IPS DF 19.7 (cell line): ENCODE data around the gene MED25.
"Not testable (repeated sequence)": the region's sequence is repeated elsewhere in the genome, so short reads cannot be mapped to it uniquely, and the experiment has no call there.

Experiments
- DNase-seq: peaks from one replicate; pipeline ENCODE4 v3.0.0-alpha.2; 2013; ENCODE audit warnings: low read depth, low spot score

The MED25 gene

GRCh38 chr19:49816590-49816989 is 1.5 kb upstream of the MED25 start:
- DNase-seq: no peak

GRCh38 chr19:49818649-49819370 is 721 bp downstream of the MED25 start:
- DNase-seq: no peak

- not testable (repeated sequence) for DNase-seq
Measured at GRCh38 chr19:49819452-49820115, 1.5 kb downstream of the MED25 start.

GRCh38 chr19:49820125-49820524 is 2.0 kb downstream of the MED25 start:
- no peak for DNase-seq

GRCh38 chr19:49823472-49823871 is 5.4 kb downstream of the MED25 start:
- no peak for DNase-seq

GRCh38 chr19:49824662-49825061 is 6.6 kb downstream of the MED25 start:
- DNase-seq: no peak

- no peak for DNase-seq
Measured at GRCh38 chr19:49827034-49827433, 8.9 kb downstream of the MED25 start.

- no peak for DNase-seq
Measured at GRCh38 chr19:49829200-49829599, 11.1 kb downstream of the MED25 start.

GRCh38 chr19:49829721-49830120 is 11.6 kb downstream of the MED25 start:
- DNase-seq: no peak

GRCh38 chr19:49830766-49831165 is 12.7 kb downstream of the MED25 start:
- DNase-seq: no peak

GRCh38 chr19:49831592-49831991 is 13.5 kb downstream of the MED25 start:
- DNase-seq: no peak

- no peak for DNase-seq
Measured at GRCh38 chr19:49832556-49832955, 14.5 kb downstream of the MED25 start.

GRCh38 chr19:49833599-49833998 is 15.5 kb downstream of the MED25 start:
- DNase-seq: no peak

- no peak for DNase-seq
Measured at GRCh38 chr19:49835562-49835961, 17.5 kb downstream of the MED25 start.

- no peak for DNase-seq
Measured at GRCh38 chr19:49836176-49837008, 18.3 kb downstream of the MED25 start.

GRCh38 chr19:49837009-49837310 is 18.9 kb downstream of the MED25 start:
- no peak for DNase-seq

GRCh38 chr19:49837425-49837824 is 19.3 kb downstream of the MED25 start:
- no peak for DNase-seq

- no peak for DNase-seq
Measured at GRCh38 chr19:49838885-49839588, 20.9 kb downstream of the MED25 start.

GRCh38 chr19:49839713-49840112 is 21.6 kb downstream of the MED25 start:
- DNase-seq: no peak

GRCh38 chr19:49840321-49840720 is 22.2 kb downstream of the MED25 start:
- DNase-seq: no peak

- no peak for DNase-seq
Measured at GRCh38 chr19:49840736-49841249, 22.7 kb downstream of the MED25 start.

GRCh38 chr19:49843265-49843664 is 25.2 kb downstream of the MED25 start:
- no peak for DNase-seq
